ENCODE measurements around the gene NDFIP2.

The NDFIP2 gene

DNA sequence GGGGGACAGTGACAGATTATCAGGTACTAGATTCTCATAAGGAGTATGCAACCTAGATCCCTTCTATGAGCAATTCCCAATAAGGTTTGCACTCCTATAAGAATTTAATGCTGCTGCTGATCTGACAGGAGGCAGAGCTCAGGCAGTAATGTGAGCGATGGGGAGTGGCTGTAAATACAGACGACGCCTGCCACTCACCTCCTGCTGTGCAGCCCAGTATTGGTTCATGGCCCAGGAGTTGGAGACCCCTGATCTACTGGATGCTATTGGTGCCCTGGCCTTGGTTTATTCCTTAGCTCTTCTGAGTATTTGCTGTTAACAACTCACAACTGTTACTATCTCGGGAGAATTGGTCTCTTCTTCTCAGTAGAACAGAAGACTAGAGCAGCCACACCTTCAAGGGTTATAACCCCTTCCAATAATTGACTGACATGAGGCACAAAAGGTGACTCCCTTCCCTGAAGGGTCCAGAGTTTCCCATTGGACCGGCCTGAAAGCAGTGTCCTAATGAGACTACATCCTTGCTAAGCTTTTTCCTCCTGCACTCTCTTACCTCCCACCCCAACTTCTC, 39.9 kb upstream of the NDFIP2 start:
- TF ChIP-seq, protein P1, sequence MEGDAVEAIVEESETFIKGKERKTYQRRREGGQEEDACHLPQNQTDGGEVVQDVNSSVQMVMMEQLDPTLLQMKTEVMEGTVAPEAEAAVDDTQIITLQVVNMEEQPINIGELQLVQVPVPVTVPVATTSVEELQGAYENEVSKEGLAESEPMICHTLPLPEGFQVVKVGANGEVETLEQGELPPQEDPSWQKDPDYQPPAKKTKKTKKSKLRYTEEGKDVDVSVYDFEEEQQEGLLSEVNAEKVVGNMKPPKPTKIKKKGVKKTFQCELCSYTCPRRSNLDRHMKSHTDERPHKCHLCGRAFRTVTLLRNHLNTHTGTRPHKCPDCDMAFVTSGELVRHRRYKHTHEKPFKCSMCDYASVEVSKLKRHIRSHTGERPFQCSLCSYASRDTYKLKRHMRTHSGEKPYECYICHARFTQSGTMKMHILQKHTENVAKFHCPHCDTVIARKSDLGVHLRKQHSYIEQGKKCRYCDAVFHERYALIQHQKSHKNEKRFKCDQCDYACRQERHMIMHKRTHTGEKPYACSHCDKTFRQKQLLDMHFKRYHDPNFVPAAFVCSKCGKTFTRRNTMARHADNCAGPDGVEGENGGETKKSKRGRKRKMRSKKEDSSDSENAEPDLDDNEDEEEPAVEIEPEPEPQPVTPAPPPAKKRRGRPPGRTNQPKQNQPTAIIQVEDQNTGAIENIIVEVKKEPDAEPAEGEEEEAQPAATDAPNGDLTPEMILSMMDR (conservative IDR thresholded peaks at IDR 0.05; ENCODE audit: low read depth) = no peak
- no peak overlapping the region for H3K27ac ChIP-seq
- CTCF ChIA-PET = no interaction called here
- POLR2A ChIA-PET (ENCODE audit: low non-redundant PET) = no interaction called here
- DNase-seq (ENCODE audit: low spot score) = no peak

GRCh38 chr13:79442221-79442620, 38.7 kb upstream of the NDFIP2 start:
- DNase-seq (ENCODE audit: low spot score) = no peak
- ChIA-PET CTCF (no interaction called here), POLR2A (ENCODE audit: low non-redundant PET) (no interaction called here)
- H3K27ac ChIP-seq = no peak overlapping the region
- TF ChIP-seq, protein P1 (conservative IDR thresholded peaks at IDR 0.05; ENCODE audit: low read depth) = no peak

DNA sequence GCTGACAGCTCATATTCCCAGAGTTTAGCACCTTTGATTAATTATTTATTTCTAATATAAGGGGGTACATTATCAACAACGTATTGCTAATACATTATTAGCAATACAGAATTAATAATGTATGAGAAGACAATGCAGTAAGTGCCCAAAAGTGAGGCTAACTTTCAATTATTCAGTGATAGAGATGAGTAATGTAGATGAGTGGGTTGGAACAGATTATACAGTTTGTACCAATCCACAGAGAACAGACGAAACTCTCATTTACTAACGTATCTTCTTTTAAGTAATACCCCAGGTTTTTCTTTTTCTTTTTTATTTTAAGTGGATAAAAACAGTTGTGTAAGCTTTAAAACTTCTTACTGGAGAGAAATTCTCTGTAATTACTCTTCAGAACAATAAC, 38.2 kb upstream of the NDFIP2 start:
- ChIA-PET CTCF (no interaction called here), POLR2A (ENCODE audit: low non-redundant PET) (no interaction called here)
- no peak overlapping the region for H3K27ac ChIP-seq
- no peak for DNase-seq (ENCODE audit: low spot score)
- TF ChIP-seq, protein P1 (conservative IDR thresholded peaks at IDR 0.05; ENCODE audit: low read depth) = no peak

GRCh38 chr13:79445968-79446645, 34.8 kb upstream of the NDFIP2 start:
- ChIA-PET POLR2A (ENCODE audit: low non-redundant PET) (no interaction called here), CTCF (interaction anchor here (0.6 to 0.7 kb wide), 2 partner anchors 9 to 775 kb away, joined by 3 to 5 read pairs; no protein-coding TSS in a partner anchor)
- H3K27ac ChIP-seq = no peak overlapping the region
- TF ChIP-seq, protein P1 (conservative IDR thresholded peaks at IDR 0.05; ENCODE audit: low read depth) = no peak
- DNase-seq (ENCODE audit: low spot score) = no peak

DNA sequence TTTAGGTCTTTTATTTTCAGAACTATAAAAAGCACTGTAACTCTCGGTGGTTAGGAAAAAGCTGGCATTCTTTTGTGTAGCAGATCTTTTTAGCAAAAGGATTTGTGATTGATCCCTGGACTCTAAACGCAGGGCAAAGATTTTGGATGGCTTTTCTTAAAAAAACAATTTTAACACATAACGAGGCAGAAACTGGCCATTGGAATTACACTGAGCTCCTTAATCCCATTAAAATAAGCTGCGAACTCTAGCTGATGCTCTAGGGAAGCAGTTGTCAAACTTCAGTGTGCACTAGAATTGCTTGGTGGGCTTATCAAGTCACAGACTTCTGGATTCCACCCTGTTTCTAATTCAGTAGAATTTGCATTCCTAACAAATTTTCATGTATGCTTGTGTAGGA, 33.8 kb upstream of the NDFIP2 start:
- TF ChIP-seq, protein P1 (conservative IDR thresholded peaks at IDR 0.05; ENCODE audit: low read depth) = no peak
- ChIA-PET POLR2A (ENCODE audit: low non-redundant PET) (interaction anchor here (0.6 kb wide), 1 partner anchor 925 kb away, joined by 3 read pairs; no protein-coding TSS in a partner anchor), CTCF (interaction anchor here (0.7 kb wide), 1 partner anchor 8 kb away, joined by 3 read pairs; no protein-coding TSS in a partner anchor)
- DNase-seq (ENCODE audit: low spot score) = no peak
- no peak overlapping the region for H3K27ac ChIP-seq

- DNase-seq (ENCODE audit: low spot score) = no peak
- H3K27ac ChIP-seq = no peak overlapping the region
- TF ChIP-seq, protein P1 (conservative IDR thresholded peaks at IDR 0.05; ENCODE audit: low read depth) = no peak
- POLR2A ChIA-PET (ENCODE audit: low non-redundant PET) = no interaction called here
- CTCF ChIA-PET = no interaction called here
Measured at GRCh38 chr13:79447741-79448140, 33.2 kb upstream of the NDFIP2 start.

Measured in RWPE1 (cell line).